Skeletal muscle tissue (tissue), 4 donors: ENCODE data around the gene VWA8. TPM values are rescaled to one million over a fixed set of nuclear protein-coding genes. Genes with fewer than 3 reads are reported as not detected.

ENCODE experiments used
- H3K27ac ChIP-seq: one replicate; pipeline ENCODE4 v1.7.0; 2013; ENCODE audit warnings: mild to moderate bottlenecking, low read depth, low read length, inconsistent platforms
- H3K27me3 ChIP-seq, 3 donors: one replicate each; pipeline ENCODE4 v1.7.0; 2013; ENCODE audit warnings: low read length in 3 of 3; ENCODE audit not compliant: control insufficient read depth in 3 of 3, insufficient read depth in 3 of 3
- H3K36me3 ChIP-seq, 3 donors: one replicate each; pipeline ENCODE4 v1.7.0; 2013; ENCODE audit warnings: low read length in 3 of 3; ENCODE audit not compliant: control insufficient read depth in 3 of 3, insufficient read depth in 3 of 3
- H3K4me1 ChIP-seq, 3 donors: one replicate each; pipeline ENCODE4 v1.7.0; 2013; ENCODE audit warnings: low read length in 3 of 3, mild to moderate bottlenecking in 3 of 3; ENCODE audit not compliant: control insufficient read depth in 3 of 3, insufficient read depth in 3 of 3
- H3K4me3 ChIP-seq, 3 donors: one replicate each; pipeline ENCODE4 v1.7.0; 2013; ENCODE audit warnings: low read length in 3 of 3
- H3K9ac ChIP-seq, 3 donors: one replicate each; pipeline ENCODE4 v1.7.0; 2013; ENCODE audit warnings: low read length in 3 of 3, mild to moderate bottlenecking in 3 of 3, moderate library complexity in 2 of 3, low read depth in 1 of 3
- H3K9me3 ChIP-seq, 3 donors: one replicate each; pipeline ENCODE4 v1.7.0; 2013; ENCODE audit warnings: low read length in 3 of 3; ENCODE audit not compliant: control insufficient read depth in 3 of 3
- total RNA-seq: library from RNA; depleted of rRNA; stranded (reverse); fragments of >200 nt; gene quantifications from one replicate; pipeline ENCODE4 v1.2.3, GENCODE V29; 2014
- donor health status: Osteomylitis.

Gene VWA8
- total RNA-seq, 1 donor from 2014 or later = 49.1 TPM

GRCh38 chr13:41610404-41610803 lies 350.5 kb downstream of the VWA8 start:
- peaks cover 23 to 44% (median 28%) of the 10 kb centered on the region in 3 donors for H3K36me3 ChIP-seq
- H3K27me3 ChIP-seq = no peaks in the 10 kb centered on the region
- no peak overlapping the region for H3K4me3 ChIP-seq
- H3K9me3 ChIP-seq = no peaks in the 10 kb centered on the region
- H3K4me1 ChIP-seq = peaks cover 0 to 18% (median 17%) of the 10 kb centered on the region in 3 donors
- no peak overlapping the region for H3K27ac ChIP-seq
- H3K9ac ChIP-seq = no peak overlapping the region

DNA sequence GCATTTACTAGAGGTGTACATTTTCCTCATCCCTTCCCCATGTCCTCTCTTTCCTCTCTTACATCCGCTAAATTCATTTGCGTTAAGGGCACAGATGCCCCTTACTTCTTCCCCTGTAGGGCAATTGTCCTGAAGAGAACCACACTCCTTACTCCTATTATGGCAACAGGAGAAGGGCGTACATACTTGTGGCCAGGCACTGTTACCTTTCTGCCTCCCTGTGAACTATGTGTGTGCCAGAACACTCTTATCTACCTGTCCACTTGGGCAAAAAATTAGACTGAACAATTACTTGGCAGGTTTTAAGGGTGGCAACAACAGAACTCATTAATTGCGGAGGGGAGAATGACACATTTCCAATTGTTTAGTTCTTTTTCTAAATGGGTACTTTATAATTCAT lies 351.1 kb downstream of the VWA8 start:
- no peak overlapping the region for H3K4me3 ChIP-seq
- no peak overlapping the region for H3K27ac ChIP-seq
- peaks cover 26 to 46% (median 28%) of the 10 kb centered on the region in 3 donors for H3K36me3 ChIP-seq
- no peaks in the 10 kb centered on the region for H3K9me3 ChIP-seq
- no peak overlapping the region for H3K9ac ChIP-seq
- H3K4me1 ChIP-seq = peaks cover 0 to 16% (median 13%) of the 10 kb centered on the region in 3 donors
- H3K27me3 ChIP-seq = no peaks in the 10 kb centered on the region

GRCh38 chr13:41608839-41609177 lies 352.1 kb downstream of the VWA8 start:
- no peak overlapping the region for H3K27ac ChIP-seq

DNA sequence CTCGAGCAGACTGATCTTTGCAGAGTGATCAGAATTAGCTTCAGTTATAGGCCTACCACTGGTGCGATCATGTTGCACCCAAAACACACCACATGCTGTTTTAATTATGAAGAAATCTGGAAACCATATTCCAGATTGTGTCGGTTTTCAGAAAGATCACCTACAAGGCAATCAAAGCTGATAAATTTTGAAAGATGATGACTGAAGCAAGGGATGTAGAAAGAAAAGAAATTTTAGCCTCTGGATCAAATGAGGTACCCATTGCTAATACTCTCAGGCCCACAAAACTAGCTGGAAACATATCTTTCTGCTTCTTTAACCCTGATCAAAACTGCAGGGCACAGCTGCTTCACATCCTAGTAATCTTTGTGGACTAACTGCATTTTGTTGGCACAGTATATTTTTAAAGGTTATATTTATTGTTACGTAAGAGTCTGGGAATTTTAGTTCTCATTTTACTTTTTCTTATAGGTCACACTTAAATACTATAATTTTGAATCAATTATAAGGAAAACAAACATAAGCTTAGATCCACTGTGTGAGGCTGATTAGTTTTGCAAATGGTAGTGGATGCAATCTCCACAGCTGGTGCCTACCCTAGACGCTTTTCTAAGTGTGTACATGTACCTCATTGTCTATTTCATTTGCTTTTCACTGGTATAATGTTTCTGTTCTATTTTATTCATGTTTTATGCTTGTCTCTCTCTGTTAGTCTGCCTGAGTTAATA lies 352.6 kb downstream of the VWA8 start:
- peaks cover 0 to 5% (median 0%) of the 10 kb centered on the region in 3 donors for H3K4me1 ChIP-seq
- no peak overlapping the region for H3K9ac ChIP-seq
- H3K36me3 ChIP-seq = peaks cover 22 to 41% (median 32%) of the 10 kb centered on the region in 3 donors
- no peak overlapping the region for H3K27ac ChIP-seq
- H3K27me3 ChIP-seq = no peaks in the 10 kb centered on the region
- H3K4me3 ChIP-seq = no peak overlapping the region
- H3K9me3 ChIP-seq = no peaks in the 10 kb centered on the region

More at GRCh38 chr13:41608839-41609177, 352.1 kb downstream of the VWA8 start:
- Histone ChIP-seq H3K4me3 (no peak overlapping the region), H3K9ac (no peak overlapping the region), H3K27me3 (no peaks in the 10 kb centered on the region), H3K36me3 (peaks cover 24 to 44% (median 28%) of the 10 kb centered on the region in 3 donors), H3K9me3 (no peaks in the 10 kb centered on the region), H3K4me1 (peaks cover 0 to 6% (median 2%) of the 10 kb centered on the region in 3 donors)

DNA sequence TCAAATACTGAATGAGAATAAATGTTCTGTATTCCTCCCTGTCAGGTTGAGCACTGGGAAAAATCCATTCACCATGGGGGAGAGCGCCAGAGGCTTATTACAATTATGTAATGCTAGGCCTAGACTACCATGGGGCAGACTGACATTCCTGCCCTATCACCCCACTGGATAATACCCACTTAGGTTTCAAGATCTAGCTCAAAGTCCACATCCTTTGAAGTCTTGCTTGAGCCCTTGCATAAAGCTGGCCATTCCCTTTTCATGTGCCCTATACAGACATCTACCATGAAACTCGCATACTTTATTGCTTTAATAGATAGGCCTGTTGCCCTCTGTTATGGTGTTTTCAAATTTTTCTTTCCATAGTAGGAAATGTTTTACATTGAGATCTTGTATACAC lies 354.3 kb downstream of the VWA8 start:
- no peak overlapping the region for H3K4me3 ChIP-seq
- H3K27me3 ChIP-seq = no peaks in the 10 kb centered on the region
- H3K36me3 ChIP-seq = peaks cover 22 to 43% (median 32%) of the 10 kb centered on the region in 3 donors
- H3K9ac ChIP-seq = no peak overlapping the region
- no peaks in the 10 kb centered on the region for H3K9me3 ChIP-seq
- H3K4me1 ChIP-seq = peaks cover 0 to 5% (median 0%) of the 10 kb centered on the region in 3 donors
- H3K27ac ChIP-seq = no peak overlapping the region

- no peak overlapping the region for H3K4me3 ChIP-seq
- no peaks in the 10 kb centered on the region for H3K9me3 ChIP-seq
- H3K27ac ChIP-seq = no peak overlapping the region
- peaks cover 16 to 34% (median 24%) of the 10 kb centered on the region in 3 donors for H3K36me3 ChIP-seq
- no peak overlapping the region for H3K9ac ChIP-seq
- no peaks in the 10 kb centered on the region for H3K4me1 ChIP-seq
- H3K27me3 ChIP-seq = no peaks in the 10 kb centered on the region
These were observed 355.3 kb downstream of the VWA8 start for GRCh38 chr13:41605319-41606285.

DNA sequence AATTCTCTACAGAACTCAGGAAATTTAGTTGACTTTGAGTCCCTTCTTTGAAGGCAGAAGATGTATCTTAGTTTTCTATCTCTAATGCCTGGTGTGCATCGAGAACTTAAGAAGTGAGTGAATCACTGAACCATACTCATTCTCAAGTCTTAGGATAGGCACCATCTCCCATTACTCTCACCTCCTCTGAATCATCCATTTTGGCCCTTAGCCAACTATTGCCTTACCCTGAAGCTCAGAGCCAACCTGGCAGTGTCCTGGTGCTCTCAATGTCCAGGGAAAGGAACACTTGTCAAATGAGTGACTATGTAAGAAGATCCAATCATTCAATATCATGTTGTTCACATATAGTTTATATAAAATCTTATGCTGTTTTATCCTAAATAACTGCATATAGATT lies 357.0 kb downstream of the VWA8 start:
- H3K9me3 ChIP-seq = no peaks in the 10 kb centered on the region
- no peak overlapping the region for H3K9ac ChIP-seq
- no peak overlapping the region for H3K27ac ChIP-seq
- peaks cover 8 to 20% (median 16%) of the 10 kb centered on the region in 3 donors for H3K36me3 ChIP-seq
- no peak overlapping the region for H3K4me3 ChIP-seq
- no peaks in the 10 kb centered on the region for H3K4me1 ChIP-seq
- H3K27me3 ChIP-seq = no peaks in the 10 kb centered on the region

GRCh38 chr13:41601718-41602445 lies 359.0 kb downstream of the VWA8 start:
- Histone ChIP-seq H3K27ac (no peak overlapping the region), H3K9ac (no peak overlapping the region), H3K27me3 (no peaks in the 10 kb centered on the region), H3K9me3 (no peaks in the 10 kb centered on the region), H3K36me3 (peaks cover 8 to 16% (median 11%) of the 10 kb centered on the region in 3 donors), H3K4me3 (no peak overlapping the region), H3K4me1 (no peaks in the 10 kb centered on the region)

GRCh38 chr13:41599619-41600018 lies 361.3 kb downstream of the VWA8 start:
- H3K27ac ChIP-seq = no peak overlapping the region

More at GRCh38 chr13:41599619-41600018, 361.3 kb downstream of the VWA8 start:
- Histone ChIP-seq H3K4me1 (no peaks in the 10 kb centered on the region), H3K27me3 (no peaks in the 10 kb centered on the region), H3K36me3 (peaks cover 5 to 11% (median 8%) of the 10 kb centered on the region in 3 donors), H3K9me3 (no peaks in the 10 kb centered on the region), H3K9ac (no peak overlapping the region), H3K4me3 (no peak overlapping the region)
